Measurements from ENCODE around the gene MOV10L1. TPM values are rescaled to one million over a fixed set of nuclear protein-coding genes. Genes with fewer than 3 reads are reported as not detected.

Gene MOV10L1
- polyA plus RNA-seq, 1 donor = 1.2 TPM

GRCh38 chr22:50058906-50059880 is 30.6 kb upstream of the MOV10L1 start:
- peak; percentile 62 for DNase-seq

DNA sequence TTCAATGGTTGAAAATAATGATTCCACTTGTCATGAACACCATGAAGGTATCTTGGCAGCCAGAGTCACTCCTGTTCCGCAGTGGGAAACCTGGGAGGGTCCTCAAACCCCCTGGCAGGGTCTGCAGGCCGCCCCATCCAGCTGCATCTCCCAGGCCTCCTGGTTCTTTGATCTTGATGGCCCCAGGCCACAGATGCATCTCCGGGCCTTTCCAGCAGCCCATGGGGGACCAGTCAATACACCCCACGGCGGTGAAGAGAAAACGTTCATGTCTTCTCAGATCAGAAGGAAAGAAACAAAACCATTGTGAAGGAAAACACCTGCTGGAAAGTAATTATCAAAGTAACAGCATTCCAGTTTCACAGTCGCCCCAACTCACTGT is 29.9 kb upstream of the MOV10L1 start:
- DNase-seq = no peak

DNA sequence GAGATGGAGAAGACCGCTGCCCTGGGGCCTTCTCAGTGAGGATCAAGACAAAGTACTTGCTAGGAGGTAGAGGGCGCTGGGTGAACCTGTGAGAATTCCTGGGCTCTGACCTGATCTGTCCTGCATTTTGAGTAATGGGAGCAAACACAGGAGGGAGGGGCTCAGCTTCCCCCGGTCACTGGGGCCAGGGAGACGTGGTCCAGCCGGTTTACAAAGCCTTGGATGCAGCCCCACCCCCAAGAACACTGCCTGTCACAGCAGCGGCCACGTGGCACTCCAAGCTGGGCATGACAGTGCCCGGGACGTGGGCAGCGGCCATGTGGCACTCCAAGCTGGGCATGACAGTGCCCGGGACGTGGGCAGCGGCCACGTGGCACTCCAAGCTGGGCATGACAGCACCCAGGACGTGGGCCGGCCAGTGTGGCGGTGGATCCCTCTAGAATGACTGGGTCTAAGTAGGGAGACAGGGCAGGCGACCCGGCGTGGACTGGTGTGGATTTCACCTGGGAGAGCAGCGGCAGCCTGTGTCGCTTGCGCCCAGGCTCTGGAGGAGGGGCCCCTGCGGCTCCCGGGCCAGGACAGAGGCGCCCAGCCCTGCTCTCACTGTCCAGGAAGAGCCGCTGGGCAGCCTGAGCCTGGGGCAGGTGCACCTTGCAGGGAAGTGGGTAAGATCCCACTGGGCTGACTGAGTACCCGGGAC is 29.2 kb upstream of the MOV10L1 start:
- no peak for DNase-seq

DNA sequence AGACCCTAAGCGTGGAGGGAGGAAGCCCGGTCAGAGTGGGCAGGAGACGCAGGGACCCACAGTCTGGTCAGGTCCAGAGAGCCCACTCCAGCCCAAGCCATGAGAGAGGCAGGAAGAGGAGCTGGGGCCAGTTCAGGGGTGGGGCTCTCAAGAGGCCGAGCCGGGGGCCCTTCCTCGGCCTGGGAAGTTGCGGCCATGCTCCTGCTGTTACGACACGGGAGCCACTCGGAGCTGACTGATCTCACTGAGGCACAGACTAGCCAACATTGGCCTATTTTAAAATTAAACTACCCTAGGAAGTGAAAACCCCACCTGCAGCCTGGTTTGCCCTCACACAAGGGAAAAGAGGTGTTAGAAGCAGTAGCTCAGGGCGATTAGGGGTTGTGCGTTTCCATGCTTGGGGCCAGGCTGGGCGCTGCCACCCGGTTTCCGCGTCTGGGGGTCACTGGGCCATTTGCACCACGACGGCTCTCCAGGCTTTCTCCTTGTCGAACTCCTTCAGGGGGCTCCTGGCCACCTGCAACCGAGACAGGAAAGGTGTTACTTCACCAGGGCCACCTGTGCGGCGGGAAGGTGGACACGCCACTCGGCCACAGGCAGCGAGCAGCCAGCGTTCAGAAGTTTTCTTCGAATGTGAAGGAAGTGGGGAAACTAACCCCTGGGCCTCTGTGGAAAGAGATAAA is 28.5 kb upstream of the MOV10L1 start:
- DNase-seq = no peak

DNA sequence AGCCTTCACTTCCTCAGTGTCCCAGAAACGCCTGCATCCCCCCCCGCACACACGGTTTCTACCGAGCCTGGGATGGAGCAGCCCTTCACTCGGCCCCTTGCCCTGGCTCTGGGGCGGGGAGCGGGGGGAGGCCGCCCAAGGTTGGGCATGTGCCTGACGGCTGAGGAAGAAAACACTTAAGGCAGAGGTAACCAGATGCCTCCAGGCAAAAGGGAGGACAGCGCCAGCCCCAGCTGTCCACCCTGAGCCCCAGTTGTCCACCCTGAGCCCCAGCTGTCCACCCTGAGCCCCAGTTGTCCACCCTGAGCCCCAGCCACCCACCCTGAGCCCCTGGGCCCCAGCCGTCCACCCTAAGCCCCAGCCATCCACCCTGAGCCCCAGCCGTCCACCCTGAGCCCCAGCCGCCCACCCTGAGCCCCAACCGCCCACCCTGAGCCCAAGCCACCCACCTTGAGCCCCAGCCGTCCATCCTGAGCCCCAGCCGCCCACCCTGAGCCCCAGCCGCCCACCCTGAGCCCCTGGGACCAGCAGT is 27.9 kb upstream of the MOV10L1 start:
- DNase-seq = no peak

GRCh38 chr22:50062509-50063135 is 27.2 kb upstream of the MOV10L1 start:
- DNase-seq = no peak

- DNase-seq = no peak
Measured at GRCh38 chr22:50063589-50064393, 26.0 kb upstream of the MOV10L1 start.

DNA sequence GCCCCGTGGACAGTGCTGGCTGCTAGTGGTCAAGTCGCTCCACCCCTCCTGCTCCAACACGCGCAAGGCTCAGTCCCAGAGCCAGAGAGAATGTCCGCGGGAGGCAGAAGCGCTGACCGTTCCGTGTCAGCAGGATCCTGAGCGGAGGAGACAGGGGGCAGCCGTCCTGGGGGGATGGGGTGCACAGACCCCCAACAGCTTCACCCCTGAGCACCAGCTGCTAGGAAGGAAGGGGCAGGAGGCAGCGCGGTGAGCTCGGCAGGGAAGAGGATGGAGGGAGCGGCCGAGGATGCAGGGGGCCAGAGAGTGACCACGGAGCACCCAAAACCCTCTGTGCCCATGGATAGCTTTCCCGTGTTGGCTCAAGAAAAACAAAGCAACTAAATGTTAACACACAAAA is 25.4 kb upstream of the MOV10L1 start:
- DNase-seq = no peak

- DNase-seq = no peak
Measured at GRCh38 chr22:50067244-50067643, 22.6 kb upstream of the MOV10L1 start.

- DNase-seq = no peak
Measured at GRCh38 chr22:50068096-50068495, 21.7 kb upstream of the MOV10L1 start.

DNA sequence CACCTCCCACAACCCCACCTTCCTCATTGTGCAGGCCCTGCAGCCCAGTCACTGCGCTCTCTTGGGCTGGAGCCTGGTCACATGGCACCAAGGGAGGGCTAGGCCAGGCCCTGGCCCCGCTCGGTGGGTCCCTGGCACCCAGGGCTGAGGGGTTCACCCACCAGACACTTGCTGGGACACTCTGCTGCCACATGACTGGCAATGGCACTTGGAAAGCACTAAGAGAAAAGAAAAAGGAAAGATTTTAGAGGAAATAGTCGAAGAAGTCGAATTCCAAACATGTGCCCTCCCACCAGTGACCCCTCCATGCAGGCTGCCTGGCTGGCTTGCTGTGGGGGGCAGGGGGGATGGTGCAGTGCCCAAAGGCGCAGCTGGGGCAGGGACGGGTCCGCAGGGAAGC is 19.4 kb upstream of the MOV10L1 start:
- DNase-seq = no peak

- DNase-seq = no peak
Measured at GRCh38 chr22:50071432-50072166, 18.2 kb upstream of the MOV10L1 start.

DNA sequence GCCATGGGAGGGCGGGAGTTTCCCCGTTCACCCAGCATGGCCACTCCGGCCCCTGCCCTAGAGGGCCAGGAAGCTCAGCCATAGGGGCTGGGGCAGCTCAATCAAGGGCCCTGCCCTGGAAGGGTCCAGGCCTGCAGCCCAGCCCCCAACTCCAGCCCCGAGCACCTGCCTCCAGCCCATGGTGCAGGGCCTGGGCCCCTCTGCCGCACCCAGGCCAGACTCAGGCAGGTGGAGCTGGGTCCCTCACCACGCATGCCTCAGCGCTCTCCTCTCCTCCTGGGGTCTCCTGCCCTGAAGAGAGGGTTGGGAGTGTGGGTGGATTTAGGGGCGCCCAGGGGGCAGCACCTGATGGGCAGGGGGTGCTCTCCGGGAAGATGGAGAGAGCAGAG is 17.6 kb upstream of the MOV10L1 start:
- no peak for DNase-seq

- no peak for DNase-seq
Measured at GRCh38 chr22:50072714-50073538, 16.9 kb upstream of the MOV10L1 start.

DNA sequence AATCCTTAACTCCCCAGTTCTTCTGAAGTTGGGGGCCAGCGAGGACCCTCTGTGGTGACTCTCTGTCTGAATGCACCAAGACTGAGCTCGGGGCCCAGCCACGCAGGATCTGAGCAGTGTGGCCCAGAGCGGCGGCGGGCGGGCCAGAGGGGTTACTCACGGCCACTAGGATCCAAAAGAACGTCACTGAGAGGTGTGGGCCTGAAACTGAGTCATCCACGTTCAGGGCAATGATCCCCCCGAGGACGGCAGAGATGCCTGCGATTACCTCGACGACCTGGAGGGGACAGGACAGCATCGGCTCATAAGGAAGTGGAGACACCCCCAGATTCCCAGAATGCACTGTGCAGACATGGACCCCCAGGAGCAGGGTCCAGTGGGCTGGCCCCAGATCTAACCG is 15.8 kb upstream of the MOV10L1 start:
- no peak for DNase-seq

DNA sequence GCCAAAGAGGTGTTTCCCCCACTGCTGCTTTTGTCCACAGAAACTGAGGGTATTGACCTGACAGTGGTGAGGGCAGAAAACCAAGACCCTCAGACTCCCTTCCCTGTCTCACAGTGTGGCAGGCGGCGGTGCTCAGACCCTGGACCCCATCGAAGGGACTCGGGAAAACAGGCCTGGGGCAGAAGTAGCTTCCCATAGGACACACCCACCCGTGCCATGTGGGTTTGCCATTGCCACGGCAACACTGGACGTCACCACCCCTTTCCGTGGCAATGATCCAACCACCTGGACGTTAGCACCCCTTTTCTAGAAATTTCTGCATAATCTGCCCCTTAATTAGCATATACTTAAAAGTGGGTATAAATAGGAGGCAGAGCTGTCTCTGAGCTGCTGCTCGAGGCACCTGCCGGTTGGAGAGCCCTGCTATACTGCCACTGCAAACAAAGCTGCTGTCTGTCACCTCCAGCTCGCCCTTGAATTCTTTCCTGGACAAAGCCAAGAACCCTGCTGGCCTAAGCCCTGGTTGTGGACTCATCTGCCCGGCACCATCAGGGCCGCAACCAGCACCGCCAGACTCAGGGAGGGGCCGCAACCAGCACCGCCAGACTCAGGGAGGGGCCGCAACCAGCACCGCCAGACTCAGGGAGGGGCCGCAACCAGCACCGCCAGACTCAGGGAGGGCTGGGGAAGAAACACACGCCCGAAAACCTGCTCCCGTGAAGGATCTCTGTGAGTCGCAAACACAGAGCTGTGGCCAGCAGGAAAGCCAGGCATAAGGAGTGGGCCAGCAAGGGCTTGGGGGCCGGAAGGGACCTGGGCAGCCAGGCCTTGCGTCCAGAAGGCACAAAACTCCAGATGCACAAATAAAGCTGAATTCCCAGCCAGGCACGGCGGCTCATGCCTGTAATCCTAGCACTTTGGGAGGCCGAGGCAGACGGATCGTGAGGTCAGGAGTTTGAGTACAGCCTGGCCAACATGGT is 15.0 kb upstream of the MOV10L1 start:
- DNase-seq = no peak

- no peak for DNase-seq
Measured at GRCh38 chr22:50076646-50077535, 12.9 kb upstream of the MOV10L1 start.

Measured in left kidney (tissue), 2 donors.